ENCODE data around the gene MED12L. TPM values are rescaled to one million over a fixed set of nuclear protein-coding genes. Genes with fewer than 3 reads are reported as not detected.

The MED12L gene
- total and polyA plus RNA-seq, 2 donors (not counting 1 experiment from before 2014, with no cell fraction given): 0.94 to 4.3 TPM

DNA sequence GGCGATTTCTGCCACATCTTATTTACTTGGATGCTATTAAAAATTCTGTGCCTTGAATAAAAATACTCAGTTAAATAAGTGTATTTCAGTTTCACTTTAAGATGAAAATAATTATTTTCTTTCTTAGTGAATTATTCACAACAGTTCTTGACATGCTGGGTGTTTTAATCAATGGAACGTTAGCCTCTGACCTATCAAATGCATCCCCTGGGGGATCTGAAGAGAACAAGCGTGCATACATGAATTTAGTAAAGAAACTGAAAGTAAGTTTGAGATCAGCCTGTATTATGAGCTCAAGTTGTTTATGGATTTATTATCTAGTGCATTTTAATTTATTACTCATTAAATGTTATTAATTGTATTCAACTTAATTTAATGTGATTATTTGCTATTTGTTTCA is 298.5 kb downstream of the MED12L start:
- no peak for TF ChIP-seq EZH2 (IDR thresholded peaks at IDR 0.05; ENCODE audit: low read length, missing control alignments)
- TF ChIP-seq, protein P1, sequence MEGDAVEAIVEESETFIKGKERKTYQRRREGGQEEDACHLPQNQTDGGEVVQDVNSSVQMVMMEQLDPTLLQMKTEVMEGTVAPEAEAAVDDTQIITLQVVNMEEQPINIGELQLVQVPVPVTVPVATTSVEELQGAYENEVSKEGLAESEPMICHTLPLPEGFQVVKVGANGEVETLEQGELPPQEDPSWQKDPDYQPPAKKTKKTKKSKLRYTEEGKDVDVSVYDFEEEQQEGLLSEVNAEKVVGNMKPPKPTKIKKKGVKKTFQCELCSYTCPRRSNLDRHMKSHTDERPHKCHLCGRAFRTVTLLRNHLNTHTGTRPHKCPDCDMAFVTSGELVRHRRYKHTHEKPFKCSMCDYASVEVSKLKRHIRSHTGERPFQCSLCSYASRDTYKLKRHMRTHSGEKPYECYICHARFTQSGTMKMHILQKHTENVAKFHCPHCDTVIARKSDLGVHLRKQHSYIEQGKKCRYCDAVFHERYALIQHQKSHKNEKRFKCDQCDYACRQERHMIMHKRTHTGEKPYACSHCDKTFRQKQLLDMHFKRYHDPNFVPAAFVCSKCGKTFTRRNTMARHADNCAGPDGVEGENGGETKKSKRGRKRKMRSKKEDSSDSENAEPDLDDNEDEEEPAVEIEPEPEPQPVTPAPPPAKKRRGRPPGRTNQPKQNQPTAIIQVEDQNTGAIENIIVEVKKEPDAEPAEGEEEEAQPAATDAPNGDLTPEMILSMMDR (conservative IDR thresholded peaks at IDR 0.05 in 1 of 2, IDR thresholded peaks at IDR 0.05 in 1 of 2; ENCODE audit: low read depth in 1 of 2, low read length in 2 of 2): no peak
- H3K4me2 ChIP-seq (ENCODE audit: extremely low read depth, insufficient read depth, low read length): peak overlapping the region; percentile 88
- no peaks in the 10 kb centered on the region for H3K9me3 ChIP-seq (ENCODE audit: control insufficient read depth, insufficient read depth, low read depth, low read length)
- H3K4me1 ChIP-seq (ENCODE audit: control insufficient read depth, extremely low read depth, insufficient read depth, low read length): peaks cover 3% of the 10 kb centered on the region
- H3K27ac ChIP-seq (ENCODE audit: insufficient read depth, low read length): no peak overlapping the region
- H3K27me3 ChIP-seq (ENCODE audit: control insufficient read depth, insufficient read depth, low read length): no peaks in the 10 kb centered on the region
- H2AFZ ChIP-seq (ENCODE audit: low read length): peak overlapping the region; percentile 70
- DNase-seq (ENCODE audit: low read depth in 2 of 2): peak in 1 of 2 donors; percentile 21
- H3K9ac ChIP-seq (ENCODE audit: insufficient read depth, low read length): no peak overlapping the region
- no peaks in the 10 kb centered on the region for H3K79me2 ChIP-seq (ENCODE audit: control insufficient read depth, insufficient read depth, low read length)
- H3K36me3 ChIP-seq (ENCODE audit: control insufficient read depth, insufficient read depth, low read length): no peaks in the 10 kb centered on the region
- H4K20me1 ChIP-seq (ENCODE audit: control insufficient read depth, extremely low read depth, insufficient read depth, low read length): no peaks in the 10 kb centered on the region
- peak overlapping the region in 3 of 4 experiments; percentile 0 to 34 (median 8) for H3K4me3 ChIP-seq (replicated peaks in 1 of 4; ENCODE audit: control extremely low read depth in 1 of 4, insufficient read depth in 1 of 4, low read depth in 3 of 4, low read length in 4 of 4)

DNA sequence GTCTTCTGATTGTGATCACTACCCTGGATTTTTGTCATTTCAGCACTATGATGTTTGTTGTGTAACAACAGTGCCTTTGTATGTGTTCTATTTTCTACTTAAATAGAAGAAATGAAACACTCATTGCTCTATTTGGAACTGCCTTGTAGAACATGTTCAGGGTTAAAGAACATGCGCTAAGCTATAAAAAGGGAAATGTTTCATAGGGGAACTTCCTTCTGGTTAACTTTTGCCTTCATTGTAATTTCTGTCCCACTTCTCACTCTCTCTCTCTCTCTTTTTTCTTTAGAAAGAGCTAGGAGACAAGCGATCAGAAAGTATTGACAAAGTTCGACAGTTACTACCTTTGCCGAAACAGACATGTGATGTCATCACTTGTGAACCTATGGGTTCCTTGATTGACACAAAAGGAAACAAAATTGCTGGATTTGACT is 299.3 kb downstream of the MED12L start, which contains the start of gene P2RY12:
Gene P2RY12 (minus strand): TSS at position 13 of the 434 bp plus-strand sequence. CDS start 45,908 bp downstream, outside the sequence.
- H3K4me2 ChIP-seq (ENCODE audit: extremely low read depth, insufficient read depth, low read length): peak within 1 kb of the TSS; percentile 88
- H3K9ac ChIP-seq (ENCODE audit: insufficient read depth, low read length): no peak within 1 kb of the TSS
- no peak for TF ChIP-seq EZH2 (IDR thresholded peaks at IDR 0.05; ENCODE audit: low read length, missing control alignments)
- TF ChIP-seq, protein P1 (conservative IDR thresholded peaks at IDR 0.05 in 1 of 2, IDR thresholded peaks at IDR 0.05 in 1 of 2; ENCODE audit: low read depth in 1 of 2, low read length in 2 of 2): no peak
- no peaks in the 10 kb centered on the region for H3K79me2 ChIP-seq (ENCODE audit: control insufficient read depth, insufficient read depth, low read length)
- peak within 1 kb of the TSS; percentile 70 for H2AFZ ChIP-seq (ENCODE audit: low read length)
- peaks cover 3% of the 10 kb centered on the region for H3K4me1 ChIP-seq (ENCODE audit: control insufficient read depth, extremely low read depth, insufficient read depth, low read length)
- no peaks in the 10 kb centered on the region for H3K9me3 ChIP-seq (ENCODE audit: control insufficient read depth, insufficient read depth, low read depth, low read length)
- H3K36me3 ChIP-seq (ENCODE audit: control insufficient read depth, insufficient read depth, low read length): no peaks in the 10 kb centered on the region
- H4K20me1 ChIP-seq (ENCODE audit: control insufficient read depth, extremely low read depth, insufficient read depth, low read length): no peaks in the 10 kb centered on the region
- no peaks in the 10 kb centered on the region for H3K27me3 ChIP-seq (ENCODE audit: control insufficient read depth, insufficient read depth, low read length)
- DNase-seq (ENCODE audit: low read depth in 2 of 2): no peak
- peak within 1 kb of the TSS in 3 of 4 experiments; percentile 0 to 34 (median 8) for H3K4me3 ChIP-seq (replicated peaks in 1 of 4; ENCODE audit: control extremely low read depth in 1 of 4, insufficient read depth in 1 of 4, low read depth in 3 of 4, low read length in 4 of 4)
- no peak within 1 kb of the TSS for H3K27ac ChIP-seq (ENCODE audit: insufficient read depth, low read length)

DNA sequence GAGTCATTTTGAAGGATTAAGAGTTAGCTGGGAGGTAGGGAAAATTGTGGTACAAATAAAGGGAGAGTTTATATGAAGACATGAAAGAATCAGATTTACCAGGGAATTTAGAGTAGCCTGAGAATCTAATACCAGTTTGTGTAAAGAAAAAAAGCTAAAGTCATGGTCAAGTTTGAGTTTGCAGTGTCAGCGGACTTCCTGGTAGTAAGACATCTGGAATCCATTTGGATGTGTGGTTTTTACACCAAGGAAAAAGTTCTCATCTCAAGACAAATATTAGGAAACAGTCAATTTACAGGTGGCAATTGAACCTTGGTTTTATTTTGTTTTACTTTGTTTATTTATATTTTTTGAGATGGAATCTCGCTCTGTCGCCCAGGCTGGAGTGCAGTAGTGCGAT is 300.6 kb downstream of the MED12L start:
- peaks cover 3% of the 10 kb centered on the region for H3K4me1 ChIP-seq (ENCODE audit: control insufficient read depth, extremely low read depth, insufficient read depth, low read length)
- no peak overlapping the region for H3K4me2 ChIP-seq (ENCODE audit: extremely low read depth, insufficient read depth, low read length)
- peak in 1 of 2 donors; percentile 25 for DNase-seq (ENCODE audit: low read depth in 2 of 2)

More for the DNA sequence above, 300.6 kb downstream of the MED12L start:
- TF ChIP-seq, protein P1 (conservative IDR thresholded peaks at IDR 0.05 in 1 of 2, IDR thresholded peaks at IDR 0.05 in 1 of 2; ENCODE audit: low read depth in 1 of 2, low read length in 2 of 2): no peak
- no peak for TF ChIP-seq EZH2 (IDR thresholded peaks at IDR 0.05; ENCODE audit: low read length, missing control alignments)
- Histone ChIP-seq H3K9ac (ENCODE audit: insufficient read depth, low read length) (no peak overlapping the region), H3K9me3 (ENCODE audit: control insufficient read depth, insufficient read depth, low read depth, low read length) (no peaks in the 10 kb centered on the region), H4K20me1 (ENCODE audit: control insufficient read depth, extremely low read depth, insufficient read depth, low read length) (no peaks in the 10 kb centered on the region), H3K79me2 (ENCODE audit: control insufficient read depth, insufficient read depth, low read length) (no peaks in the 10 kb centered on the region), H3K36me3 (ENCODE audit: control insufficient read depth, insufficient read depth, low read length) (no peaks in the 10 kb centered on the region), H3K27ac (ENCODE audit: insufficient read depth, low read length) (no peak overlapping the region), H3K4me3 (replicated peaks in 1 of 4; ENCODE audit: control extremely low read depth in 1 of 4, insufficient read depth in 1 of 4, low read depth in 3 of 4, low read length in 4 of 4) (no peak overlapping the region), H3K27me3 (ENCODE audit: control insufficient read depth, insufficient read depth, low read length) (no peaks in the 10 kb centered on the region), H2AFZ (ENCODE audit: low read length) (no peak overlapping the region)

Data from fibroblast of lung (primary cell).